Hematopoietic multipotent progenitor cell treated with erythropoietin and hydrocortisone succinate and interleukin-3 and kit ligand, for 8 days (in vitro differentiated cells): ENCODE results near the gene C5.
"Not testable (repeated sequence)": the region's sequence is repeated elsewhere in the genome, so short reads cannot be mapped to it uniquely, and the experiment has no call there.

Source experiments
- DNase-seq: peaks from one replicate; pipeline ENCODE4 v3.0.0-alpha.2; 2015

The C5 gene

DNA sequence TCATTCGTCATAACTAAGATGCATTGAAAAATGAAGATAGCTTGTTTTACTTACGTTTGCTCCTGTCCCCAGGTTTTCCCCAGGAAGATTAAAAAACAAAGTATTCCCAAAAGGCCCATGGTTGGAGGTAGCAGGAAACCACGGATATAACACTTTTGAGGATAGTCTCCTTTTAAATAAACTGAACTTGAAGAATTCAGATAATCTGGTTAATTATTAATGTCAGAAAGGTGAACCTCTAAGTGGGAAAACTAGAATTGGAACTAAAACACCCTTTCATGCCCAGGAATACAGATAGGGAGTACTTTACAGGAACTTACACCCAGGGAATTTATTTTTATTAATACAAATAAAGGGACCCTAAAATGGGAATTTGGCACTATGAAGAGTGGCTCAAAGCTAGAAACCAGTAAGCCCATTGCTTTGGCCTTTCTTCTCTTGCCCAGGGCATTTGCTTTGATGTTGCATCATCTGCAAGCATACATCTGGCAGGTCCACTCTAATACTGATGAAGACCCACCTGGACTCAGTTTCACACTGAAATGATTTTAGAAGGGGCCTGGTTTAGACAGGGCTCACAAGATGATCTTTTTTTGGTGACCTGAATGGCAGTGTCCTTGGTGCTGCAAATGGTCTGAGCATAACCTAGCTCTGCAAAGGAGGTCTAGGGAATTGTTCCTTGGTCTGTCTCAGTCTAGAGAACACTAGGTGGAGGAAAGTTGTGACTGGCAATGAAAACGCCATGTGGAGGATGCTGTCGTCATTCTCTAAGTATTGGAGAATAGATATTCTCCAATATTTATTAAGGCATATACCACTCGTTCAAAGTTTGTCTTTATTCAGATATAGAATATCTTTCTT, at the start of gene C5:
Gene C5 (minus strand): TSS at position 148 of the 861 bp plus-strand sequence. CDS start 29 bp downstream, at position 119.
- no peak for DNase-seq

DNA sequence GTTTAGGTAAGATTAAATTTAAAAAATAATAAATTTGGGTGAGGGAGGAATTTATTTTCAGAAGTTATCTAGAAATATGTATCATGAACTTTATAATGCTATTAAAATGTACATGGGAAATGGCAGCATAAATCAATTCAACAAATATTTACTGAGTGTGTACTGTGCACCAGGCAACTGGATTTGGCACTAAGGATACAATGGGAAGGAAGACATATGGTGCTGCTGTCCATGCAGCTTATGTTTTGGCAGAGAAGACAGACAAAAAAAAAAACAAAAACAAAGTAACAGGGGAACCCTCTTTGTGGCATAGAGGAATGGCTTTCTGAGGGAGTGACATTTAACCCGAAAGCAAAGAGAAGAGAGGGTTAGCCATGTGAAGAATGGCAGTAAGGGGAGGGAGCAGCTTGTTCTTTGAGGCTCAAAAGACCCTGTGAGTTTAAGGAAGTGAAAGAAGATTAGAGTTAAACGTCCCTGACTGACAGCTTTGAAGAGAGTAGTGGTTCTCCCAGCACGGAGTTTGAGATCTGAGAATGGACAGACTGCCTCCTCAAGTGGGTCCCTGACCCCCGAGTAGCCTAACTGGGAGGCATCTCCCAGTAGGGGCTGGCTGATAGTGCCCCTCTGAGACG, 48.6 kb upstream of the C5 start:
- no peak for DNase-seq

DNA sequence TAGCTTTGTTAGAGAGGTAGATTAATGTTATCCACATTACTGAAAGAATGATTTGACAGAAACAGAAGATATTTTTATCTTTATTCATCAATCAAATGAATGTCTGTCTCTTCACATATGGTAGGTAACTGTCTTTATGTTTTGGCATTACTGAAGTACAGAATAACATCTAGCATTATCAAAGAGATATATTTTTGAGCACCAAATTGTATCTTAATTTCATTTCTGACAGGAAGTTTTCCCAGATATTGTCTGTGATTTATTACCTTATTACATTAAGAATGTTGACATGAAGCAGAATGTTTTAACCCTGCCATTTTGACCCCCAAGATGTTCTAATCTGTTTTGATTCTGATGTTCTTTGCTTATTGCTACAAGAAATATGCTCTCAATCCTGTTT, 45.0 kb upstream of the C5 start:
- DNase-seq, result no peak

DNA sequence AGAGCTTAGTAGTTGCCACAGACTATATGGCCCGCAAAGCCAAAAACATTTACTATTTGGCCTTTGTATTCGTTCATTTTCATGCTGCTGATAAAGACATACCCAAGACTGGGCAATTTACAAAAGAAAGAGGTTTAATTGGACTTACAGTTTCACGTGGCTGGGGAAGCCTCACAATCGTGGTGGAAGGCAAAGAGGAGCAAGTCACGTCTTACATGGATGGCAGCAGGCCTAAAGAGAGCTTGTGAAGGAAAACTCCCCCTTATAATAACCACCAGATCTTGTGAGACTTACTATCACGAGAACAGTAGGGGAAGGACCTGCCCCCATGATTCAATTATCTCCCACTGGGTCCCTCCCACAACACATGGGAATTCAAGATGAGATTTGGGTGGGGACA, 40.7 kb upstream of the C5 start:
- not testable (repeated sequence) for DNase-seq

DNA sequence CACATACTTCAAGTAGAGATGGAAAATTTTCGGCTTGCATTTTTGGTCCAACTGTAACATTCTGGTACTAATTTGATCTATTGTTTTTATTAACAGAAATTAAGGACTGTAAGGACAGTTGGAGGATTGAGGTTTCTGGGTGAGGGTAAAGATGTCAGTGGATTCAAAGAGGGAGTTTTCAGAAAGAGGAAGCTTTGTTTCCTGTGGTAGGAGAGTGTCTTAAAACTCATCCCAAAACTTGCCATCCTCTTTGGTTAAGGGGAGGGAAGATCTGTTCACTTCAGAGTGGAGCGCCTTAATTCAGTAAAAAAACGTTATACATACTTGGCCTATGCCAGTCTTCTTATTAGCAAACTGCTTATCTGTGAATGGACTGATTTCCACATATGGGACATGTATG, 38.5 kb upstream of the C5 start:
- DNase-seq, result no peak

DNA sequence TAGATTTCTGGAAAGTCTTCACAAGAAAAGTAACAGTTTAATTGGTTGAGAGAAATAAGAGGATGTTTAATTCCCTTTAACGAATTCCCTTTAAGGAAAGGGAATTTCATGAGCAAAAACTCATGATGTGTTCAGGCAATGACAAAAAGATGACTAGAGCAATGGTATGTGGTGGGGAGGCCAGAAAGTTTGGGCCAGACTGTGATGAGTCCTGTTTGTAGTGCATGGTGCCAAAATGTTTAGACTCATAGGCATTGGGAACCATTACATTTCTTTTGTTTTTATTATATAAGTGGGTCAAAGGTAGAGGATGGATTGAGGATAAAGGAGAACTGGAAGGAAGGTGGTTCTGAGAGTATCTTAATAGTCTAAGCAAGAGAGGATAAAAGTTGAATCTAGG, 35.6 kb upstream of the C5 start:
- no peak for DNase-seq

DNA sequence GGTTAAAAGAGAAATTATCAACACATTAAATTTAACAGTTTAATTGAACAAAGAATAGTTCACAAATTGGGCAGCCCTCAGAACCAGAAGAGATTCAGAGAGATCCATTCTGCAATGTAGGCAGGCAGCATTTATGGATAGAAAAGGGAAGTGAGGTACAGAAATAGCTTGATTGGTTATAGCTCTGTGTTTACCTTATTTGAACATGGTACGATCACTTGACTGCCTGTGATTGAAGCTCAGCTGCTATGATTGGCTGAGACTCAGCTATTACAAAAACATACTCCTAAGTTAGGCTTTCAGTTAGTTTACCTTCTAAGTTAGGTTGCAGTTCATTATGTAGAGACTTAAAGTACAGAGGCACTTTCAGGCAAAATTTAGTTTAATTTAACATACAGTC, 32.0 kb upstream of the C5 start:
- no peak for DNase-seq

DNA sequence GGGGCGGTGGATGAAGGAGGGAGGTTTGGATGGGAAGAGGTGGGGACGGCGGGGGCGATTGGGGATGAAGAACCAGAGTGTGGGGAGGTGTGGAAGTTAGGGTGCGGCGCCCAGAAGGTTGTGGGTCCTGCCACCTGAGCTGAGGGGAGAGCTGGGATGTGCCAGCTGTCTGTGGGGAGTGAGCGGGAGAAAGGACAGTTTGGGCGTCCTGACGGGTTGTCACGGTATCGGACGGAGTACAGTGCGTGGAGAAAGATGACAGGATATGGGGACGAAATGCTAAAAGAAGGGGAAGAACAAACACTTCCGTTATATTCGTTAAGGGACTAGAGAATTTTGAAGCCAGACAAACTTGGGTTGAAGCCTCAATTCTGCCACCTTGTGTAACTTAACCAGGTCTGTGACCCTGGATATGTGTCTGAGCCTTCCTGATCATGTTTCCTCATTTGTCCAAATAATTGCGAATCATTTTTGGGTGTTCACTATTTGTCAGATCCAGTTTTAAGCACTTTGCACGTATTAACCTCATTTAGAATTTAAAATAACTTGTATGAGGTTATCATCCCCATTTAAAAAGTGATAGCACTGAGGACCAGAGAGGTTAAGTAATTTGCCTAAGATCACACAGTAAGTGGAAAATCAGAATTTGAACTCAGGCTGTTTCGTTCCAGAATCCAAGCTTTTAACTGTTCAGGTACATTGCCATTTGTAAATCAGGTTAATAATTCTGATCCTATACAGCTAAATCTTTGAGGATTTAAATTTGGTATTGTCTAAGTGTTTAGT, 25.4 kb upstream of the C5 start:
- DNase-seq, result peak; percentile 66

DNA sequence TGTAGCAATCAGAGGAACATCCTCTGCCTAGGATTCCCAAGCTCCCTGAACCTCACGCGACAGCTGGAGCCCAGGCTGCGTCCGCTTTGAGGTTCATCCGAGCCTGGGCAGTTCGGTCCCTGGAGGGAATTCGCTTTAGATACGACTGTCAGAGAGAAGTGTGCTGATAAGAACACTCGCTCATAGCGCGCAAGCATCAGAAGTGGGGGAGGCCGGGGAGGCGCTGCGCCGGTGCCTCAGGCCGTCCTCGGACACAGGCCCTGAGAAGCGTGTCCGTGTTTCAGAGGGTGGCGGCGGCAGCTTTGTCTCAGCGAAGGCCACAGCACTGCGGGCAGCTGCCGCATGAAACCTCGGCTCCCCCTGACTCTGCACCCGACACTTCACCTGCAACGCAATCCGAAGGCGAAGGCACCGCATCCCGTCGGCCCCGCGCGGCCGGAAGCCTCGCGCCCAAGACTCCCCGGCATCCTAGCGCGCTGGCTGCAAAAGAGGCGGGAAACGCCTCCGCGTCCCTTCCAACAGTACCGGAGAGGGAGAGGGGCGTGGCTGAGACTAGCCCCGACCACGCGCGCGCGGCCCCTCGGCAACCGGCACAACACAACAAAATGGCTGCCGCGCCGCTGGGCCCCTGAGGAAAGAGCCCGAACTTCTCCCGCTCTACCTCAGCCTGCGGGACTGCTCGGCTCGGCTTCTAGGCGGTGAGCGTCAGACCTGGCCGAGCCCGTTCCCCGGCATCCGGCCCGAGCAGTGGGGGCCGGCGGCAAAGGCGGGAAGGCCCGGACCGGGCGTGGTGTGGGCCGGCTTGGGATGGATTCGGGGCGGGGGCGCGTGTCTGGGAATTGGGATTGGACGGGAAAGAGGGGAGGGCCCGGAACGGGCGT, 24.5 kb upstream of the C5 start, which contains the start of gene CNTRL:
Gene CNTRL (plus strand): TSS at position 586 of the 881 bp plus-strand sequence. CDS start 13,372 bp downstream, outside the sequence.
- peak; percentile 91 for DNase-seq

DNA sequence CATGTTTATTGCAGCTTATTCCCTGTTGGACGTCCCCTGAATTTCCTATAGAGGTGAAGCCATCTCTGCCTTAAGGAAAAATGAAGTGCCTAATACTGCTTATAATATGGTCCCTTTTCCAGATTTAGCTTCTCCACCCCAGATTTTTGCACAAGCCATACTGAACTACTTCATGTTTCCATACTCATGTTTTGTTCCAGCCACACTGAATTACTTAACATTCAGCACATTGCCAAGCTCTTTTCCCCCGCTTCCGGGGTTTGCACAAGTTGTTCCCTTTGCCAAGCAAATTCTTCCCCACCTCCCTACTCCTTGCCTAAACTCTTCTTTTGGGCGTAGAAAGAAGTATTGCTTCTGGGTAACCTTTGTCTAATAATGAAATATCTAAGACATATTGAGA, 23.0 kb upstream of the C5 start:
- no peak for DNase-seq

DNA sequence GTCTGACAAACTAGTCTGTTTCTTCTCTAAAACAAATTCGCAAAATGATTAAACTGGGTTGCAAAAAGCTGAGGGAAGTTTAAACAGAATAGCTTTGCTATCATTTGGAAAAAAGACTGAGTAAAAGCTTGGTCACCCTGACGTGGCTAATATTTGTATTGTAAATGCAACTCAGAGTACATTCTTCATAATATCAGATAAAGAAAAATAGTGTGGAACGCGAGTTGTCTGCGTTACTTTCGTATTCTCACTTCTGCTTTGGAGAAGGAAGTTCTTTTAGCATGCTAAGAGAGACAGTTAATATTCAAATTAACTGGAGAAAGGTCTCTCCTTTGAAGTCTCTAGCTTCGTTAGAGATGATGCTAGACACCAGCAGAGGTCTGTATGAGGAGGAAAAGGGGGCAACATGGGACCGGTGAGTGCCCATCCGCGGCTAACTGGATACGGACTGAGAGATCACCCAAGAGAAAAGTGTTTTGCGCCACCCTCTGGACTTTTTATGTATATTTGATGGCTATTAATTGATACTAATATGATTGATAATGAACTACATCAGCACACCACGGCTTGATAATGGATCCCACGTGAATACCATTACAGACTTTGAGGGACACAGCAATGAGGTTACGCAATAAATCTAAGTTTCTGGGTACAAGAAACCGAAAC, 21.8 kb upstream of the C5 start:
- peak; percentile 76 for DNase-seq

DNA sequence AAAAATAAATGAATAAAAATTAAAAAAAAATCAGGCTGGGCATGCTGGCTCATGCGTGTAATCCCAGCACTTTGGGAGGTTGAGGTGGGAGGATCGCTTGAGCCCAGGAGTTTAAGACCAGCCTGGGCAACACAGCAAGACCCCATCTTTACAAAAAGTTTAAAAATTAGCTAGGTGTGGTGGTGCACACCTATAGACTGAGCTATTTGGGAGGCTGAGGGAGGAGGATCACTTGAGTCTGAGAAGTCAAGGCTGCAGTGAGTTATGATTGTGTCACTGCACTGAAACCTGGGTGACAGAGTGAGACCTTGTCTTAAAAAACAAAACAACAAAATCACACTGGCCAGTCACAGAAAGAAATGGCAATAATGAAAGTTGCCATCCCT, 21.3 kb upstream of the C5 start:
- no peak for DNase-seq

DNA sequence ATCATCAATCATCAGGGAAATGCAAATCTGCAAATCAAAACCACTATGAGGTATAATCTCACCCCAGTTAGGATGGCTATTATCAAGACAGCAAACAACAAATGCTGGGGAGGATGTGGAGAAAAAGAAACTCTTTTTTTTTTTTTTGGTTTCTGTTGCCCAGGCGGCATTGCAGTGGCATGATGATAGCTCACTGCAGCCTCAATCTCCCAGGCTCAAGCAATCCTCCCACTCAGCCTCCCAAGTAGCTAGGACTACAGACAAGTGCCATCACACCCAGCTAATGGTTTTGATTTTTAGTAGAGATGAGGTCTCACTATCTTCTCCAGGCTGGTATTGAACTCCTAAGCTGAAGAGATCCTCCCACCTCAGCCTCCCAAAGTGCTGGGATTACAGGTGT, 19.3 kb upstream of the C5 start:
- no peak for DNase-seq

DNA sequence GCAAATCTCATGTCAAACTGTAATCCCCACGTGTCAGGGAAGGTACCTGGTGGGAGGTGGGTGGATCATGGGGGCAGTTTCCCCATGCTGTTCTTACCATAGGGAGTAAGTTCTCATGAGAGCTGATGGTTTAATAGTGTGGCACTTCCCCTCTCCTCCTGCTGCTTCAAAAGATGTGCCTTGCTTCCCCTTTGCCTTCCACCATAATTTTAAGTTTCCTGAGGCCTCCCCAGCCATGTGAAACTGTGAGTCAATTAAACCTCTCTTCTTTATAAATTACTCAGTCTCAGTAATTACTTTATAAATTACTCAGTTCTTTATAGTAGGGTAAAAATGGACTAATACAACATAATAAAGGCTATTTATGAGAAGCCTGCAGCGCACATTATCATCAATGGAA, 17.6 kb upstream of the C5 start:
- no peak for DNase-seq

DNA sequence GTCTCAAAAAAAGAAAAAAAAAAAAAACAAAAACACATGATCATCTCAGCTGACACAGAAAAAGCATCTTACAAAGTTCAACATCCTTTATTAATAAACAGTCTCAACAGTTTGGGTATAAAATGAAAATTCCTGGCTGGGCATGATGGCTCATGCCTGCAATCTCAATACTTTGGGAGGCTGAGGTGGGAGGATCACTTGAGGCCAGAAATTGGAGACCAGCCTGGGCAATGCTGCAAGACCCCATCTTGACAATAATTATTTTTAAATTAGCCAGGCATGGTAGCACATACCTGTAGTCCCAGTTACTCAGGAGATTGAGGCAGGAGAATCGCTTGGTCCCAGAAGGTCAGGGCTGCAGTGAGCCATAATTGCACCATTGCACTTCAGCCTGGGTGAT, 16.8 kb upstream of the C5 start:
- no peak for DNase-seq

DNA sequence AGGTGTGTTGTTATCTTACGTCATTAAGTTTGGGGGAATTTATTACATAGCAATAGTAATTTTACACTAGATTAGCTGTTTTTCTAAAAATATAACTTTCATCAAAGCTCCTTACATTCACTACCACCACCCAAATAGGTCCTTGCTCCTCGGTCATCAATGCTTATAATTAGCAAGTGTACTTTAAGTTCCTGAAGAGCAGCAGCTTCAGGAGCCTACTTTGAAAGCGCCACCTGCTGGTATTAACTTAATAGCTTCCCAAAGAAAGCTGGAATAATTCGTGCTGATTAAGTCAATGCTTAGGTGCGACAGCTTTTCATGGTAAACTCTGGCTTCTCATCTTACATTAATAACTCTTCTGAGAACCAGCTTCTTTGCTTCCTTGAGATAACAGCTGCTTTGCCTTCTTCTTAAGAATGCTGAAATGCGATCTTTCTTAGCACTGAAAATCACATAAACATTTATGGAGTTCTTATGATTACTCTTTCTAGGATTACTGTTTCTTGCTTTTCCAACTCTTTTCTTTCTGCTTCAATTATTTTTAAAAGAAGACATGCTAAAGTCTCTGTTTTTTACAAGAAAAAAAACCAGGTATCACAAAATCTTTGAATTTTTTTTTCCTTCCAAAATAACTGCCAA, 10.0 kb upstream of the C5 start:
- DNase-seq, result peak; percentile 79

DNA sequence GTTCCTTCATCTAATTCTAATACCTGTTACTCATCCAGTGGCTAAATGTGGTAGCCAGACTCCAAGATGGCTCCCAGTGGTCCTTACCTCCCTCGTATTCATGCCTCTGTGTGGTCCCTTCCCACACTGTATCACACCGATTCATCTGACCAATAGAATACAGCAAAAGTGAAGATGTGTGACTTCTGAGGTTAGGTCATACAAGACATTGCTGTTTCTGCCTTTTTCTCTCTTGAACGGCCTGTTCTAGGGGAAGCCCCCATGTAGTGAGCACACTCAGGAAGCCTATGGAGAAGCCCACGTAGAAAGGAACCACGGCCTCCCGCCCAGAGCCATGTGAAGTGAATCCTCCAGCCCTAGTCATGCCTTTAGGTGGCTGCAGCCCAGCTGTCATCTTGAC, 9.4 kb upstream of the C5 start:
- no peak for DNase-seq

DNA sequence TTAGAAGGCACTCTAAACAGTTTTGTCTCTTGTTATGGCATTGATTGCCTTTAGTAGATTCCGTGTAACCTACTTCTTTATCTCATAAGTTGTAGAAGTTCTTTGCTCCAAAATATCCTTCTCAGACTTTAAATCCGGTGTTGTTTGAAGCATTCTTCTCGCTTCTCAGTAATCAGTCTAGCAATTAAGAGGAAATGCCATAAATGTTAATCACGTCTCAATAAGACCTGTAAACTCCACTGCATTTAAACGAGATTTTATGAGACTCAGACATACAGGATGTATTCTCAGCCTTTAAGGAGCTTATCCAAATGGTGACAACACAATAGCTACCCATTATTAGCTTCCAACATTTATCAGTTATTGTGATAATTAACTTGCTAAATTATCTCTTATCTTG, 7.7 kb upstream of the C5 start:
- DNase-seq, result no peak

DNA sequence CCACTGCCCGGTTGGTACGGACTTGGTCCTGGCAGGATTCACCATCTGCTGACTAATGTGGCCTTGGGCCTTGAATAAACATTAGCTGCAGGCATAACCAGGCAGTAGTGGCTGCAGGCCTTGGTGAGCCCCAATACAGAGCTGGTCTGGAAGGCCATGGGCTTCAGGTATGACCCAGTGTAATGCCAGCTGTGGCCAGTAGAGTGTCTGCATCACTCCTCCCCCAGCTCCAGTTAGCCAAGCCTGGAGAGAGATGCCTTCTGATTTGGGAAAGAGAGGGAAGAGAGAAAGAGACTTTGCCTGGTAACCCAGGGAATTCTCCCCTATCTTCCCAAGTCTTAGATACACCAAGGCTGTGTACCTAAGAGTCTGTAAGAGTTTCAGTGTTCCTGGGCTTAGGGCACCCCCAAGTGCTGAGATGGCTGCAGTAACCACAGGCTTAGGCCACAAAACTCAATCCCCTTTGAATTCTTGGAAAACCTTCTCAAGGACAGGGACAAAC, 5.6 kb upstream of the C5 start:
- DNase-seq, result peak; percentile 38

DNA sequence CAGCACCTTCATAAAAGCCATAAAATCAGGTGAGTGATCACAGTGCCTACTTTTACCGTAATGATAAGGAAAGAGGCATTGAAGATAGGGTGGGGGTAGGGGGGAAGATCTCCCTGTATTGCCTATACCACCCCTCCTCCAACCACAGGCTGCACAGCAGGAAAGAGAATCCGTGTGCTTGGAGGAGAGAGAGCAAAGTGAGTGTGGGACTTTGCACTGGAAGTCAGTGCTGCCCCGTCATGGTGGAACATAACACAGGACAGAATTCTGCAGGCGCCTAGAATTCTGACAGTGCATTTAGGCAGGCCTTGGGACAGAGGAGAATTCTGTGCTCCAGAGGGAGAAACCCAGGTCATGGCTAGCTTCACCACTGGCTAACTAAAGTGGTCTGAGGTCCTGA, 3.5 kb upstream of the C5 start:
- DNase-seq, result no peak

DNA sequence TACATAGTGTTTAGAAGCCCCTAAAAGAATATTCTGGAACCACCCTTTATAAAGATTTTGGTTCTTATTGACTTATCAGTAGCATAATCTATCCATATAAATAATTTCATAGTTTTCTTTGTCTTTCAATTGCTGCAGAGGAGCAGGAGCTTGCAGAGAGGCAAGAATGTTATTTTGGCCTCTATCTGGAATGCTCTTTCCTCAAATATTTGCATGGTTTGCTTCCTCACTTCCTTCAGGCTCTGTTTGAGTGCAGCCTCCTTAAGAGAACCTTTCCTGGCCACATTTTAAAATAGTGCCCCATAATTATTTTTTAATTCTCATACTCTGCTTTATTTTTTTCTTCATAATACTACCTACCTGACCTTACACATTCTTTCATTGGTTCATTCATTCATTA, 1.5 kb downstream of the C5 start:
- no peak for DNase-seq
